A673 (cell line): ENCODE data around the gene ACKR2.

Source experiments
- EZH2 ChIP-seq: fragments of 200-600 bp; sonication (generic); IDR thresholded peaks from 2 replicates; pipeline ENCODE4 v1.6.1; 2017; ENCODE audit warnings: borderline replicate concordance, low read depth, mild to moderate bottlenecking, mixed read lengths, antibody characterized with exemption, low read length; ENCODE audit not compliant: poor library complexity, severe bottlenecking
- TF ChIP-seq, protein P1 (sequence below): fragments of 300-800, 200-600 bp; sonication (generic); conservative IDR thresholded peaks from 2 replicates; pipeline ENCODE4 v1.5.1; 2017; ENCODE audit warnings: low read depth, mild to moderate bottlenecking, antibody characterized with exemption, low read length, moderate library complexity, mixed read lengths

DNA sequence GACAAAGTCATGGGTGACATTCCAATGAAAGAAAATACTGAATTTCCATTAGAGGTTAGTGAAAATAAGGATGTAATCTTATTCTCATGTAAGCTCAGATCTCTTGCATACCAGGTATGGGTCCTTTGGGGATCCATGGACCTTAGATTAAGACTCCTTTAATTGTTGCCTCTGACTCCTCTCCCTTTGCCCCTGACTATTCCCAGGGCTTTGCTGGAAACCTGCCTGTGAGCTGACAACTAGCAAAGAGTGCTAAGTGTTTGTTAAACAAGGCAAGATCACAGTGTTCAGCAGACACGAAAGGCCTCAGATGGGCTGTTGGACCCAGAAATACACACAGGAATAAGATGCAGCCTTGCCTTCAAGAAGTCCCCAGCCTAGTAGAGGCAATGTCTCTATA is 32.1 kb downstream of the ACKR2 start:
- TF ChIP-seq, protein P1, sequence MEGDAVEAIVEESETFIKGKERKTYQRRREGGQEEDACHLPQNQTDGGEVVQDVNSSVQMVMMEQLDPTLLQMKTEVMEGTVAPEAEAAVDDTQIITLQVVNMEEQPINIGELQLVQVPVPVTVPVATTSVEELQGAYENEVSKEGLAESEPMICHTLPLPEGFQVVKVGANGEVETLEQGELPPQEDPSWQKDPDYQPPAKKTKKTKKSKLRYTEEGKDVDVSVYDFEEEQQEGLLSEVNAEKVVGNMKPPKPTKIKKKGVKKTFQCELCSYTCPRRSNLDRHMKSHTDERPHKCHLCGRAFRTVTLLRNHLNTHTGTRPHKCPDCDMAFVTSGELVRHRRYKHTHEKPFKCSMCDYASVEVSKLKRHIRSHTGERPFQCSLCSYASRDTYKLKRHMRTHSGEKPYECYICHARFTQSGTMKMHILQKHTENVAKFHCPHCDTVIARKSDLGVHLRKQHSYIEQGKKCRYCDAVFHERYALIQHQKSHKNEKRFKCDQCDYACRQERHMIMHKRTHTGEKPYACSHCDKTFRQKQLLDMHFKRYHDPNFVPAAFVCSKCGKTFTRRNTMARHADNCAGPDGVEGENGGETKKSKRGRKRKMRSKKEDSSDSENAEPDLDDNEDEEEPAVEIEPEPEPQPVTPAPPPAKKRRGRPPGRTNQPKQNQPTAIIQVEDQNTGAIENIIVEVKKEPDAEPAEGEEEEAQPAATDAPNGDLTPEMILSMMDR: no peak
- TF ChIP-seq EZH2: no peak
